ENCODE results near the gene MID1IP1. TPM values are rescaled to one million over a fixed set of nuclear protein-coding genes. Genes with fewer than 3 reads are reported as not detected.

Gene MID1IP1
- total RNA-seq, result 57.0 and 70.9 TPM in 2 replicates

GRCh38 chrX:38800981-38801845 is at the start of gene MID1IP1:
Gene MID1IP1, plus strand, starts transcription at chrX:38801459. Its CDS starts 3,488 bp downstream, at chrX:38804947.

Other genes starting within 250 kb of the MID1IP1 start
- gene TSPAN7, start 239.9 kb upstream of the MID1IP1 start, total RNA-seq, result 0.49 and 1.8 TPM in 2 replicates